Gastrocnemius medialis (tissue), 4 donors: ENCODE measurements around the gene NKTR.

Experiments used
- POLR2A ChIP-seq, 2 donors: fragments of 450-650 bp; IDR thresholded peaks; one replicate each; pipeline ENCODE4 v1.6.1; 2017; ENCODE audit warnings: antibody characterized with exemption in 2 of 2, mild to moderate bottlenecking in 2 of 2, moderate library complexity in 2 of 2
- TF ChIP-seq, protein P1 (sequence below), 5 experiments: fragments of 450-650 bp in 3 of 5; fragments of 200-600 bp in 2 of 5; sonication (generic) in 2 of 5; IDR thresholded peaks in 4 of 5; conservative IDR thresholded peaks in 1 of 5; 1 replicate in 4 of 5; 2 replicates in 1 of 5; pipeline ENCODE4 v1.5.1; 2016 to 2019; ENCODE audit warnings: antibody characterized with exemption in 5 of 5, mild to moderate bottlenecking in 3 of 5, moderate library complexity in 3 of 5

DNA sequence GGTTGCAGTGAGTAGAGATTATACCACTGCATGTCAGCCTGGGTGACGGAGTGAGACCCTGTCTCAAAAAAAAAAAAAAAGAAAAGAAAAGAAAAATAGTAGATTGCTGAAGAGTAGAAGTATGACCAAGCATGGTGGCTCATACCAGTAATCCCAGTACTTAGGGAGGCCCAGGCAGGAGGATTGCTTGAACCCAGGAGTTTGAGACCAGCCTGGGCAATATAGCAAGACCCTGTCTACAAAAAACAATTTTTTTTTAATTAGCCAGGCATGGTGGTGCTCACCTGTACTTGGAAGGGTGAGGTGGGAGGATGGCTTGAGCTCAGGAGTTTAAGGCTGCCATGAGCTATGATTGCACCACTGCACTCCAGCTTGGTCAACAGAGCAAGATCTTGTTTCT, 2.5 kb downstream of the NKTR start:
- TF ChIP-seq, protein P1, sequence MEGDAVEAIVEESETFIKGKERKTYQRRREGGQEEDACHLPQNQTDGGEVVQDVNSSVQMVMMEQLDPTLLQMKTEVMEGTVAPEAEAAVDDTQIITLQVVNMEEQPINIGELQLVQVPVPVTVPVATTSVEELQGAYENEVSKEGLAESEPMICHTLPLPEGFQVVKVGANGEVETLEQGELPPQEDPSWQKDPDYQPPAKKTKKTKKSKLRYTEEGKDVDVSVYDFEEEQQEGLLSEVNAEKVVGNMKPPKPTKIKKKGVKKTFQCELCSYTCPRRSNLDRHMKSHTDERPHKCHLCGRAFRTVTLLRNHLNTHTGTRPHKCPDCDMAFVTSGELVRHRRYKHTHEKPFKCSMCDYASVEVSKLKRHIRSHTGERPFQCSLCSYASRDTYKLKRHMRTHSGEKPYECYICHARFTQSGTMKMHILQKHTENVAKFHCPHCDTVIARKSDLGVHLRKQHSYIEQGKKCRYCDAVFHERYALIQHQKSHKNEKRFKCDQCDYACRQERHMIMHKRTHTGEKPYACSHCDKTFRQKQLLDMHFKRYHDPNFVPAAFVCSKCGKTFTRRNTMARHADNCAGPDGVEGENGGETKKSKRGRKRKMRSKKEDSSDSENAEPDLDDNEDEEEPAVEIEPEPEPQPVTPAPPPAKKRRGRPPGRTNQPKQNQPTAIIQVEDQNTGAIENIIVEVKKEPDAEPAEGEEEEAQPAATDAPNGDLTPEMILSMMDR (IDR thresholded peaks at IDR 0.05 in 4 of 5, conservative IDR thresholded peaks at IDR 0.05 in 1 of 5): no peak
- TF ChIP-seq POLR2A (IDR thresholded peaks at IDR 0.05): no peak
